Panc1 (cell line): ENCODE data around the gene RAB28. TPM values are rescaled to one million over a fixed set of nuclear protein-coding genes. Genes with fewer than 3 reads are reported as not detected.

Experiments used
- ATAC-seq: fragments of 200-7000 bp; cut with Tn5 transposase; 2 replicates; pipeline ENCODE4 v1.9.1; 2020; ENCODE audit warnings: mild to moderate bottlenecking, moderate library complexity
- BruUV-seq: library from RNA; stranded (reverse); fragments of 400-500 nt; replicated peaks from 2 replicates; lab custom pipeline; 2021; lab: Mats Ljungman, UMichigan
- CTCF ChIA-PET: fragments of 300-600 bp; sonication (Branson Sonifier 250); formaldehyde crosslinking; loops from one replicate; lab custom pipeline; 2022; ENCODE audit warnings: antibody characterized with exemption; lab: Charles Lee
- POLR2A ChIA-PET: fragments of 300-600 bp; sonication (Branson Sonifier 250); formaldehyde crosslinking; loops from one replicate; lab custom pipeline; 2022; ENCODE audit warnings: antibody characterized with exemption; lab: Charles Lee
- DNase-seq: peaks from one replicate; pipeline ENCODE4 v3.0.0-alpha.2; 2010; ENCODE audit warnings: low read depth, low spot score
- H3K27ac ChIP-seq: 2 replicates; pipeline ENCODE4 v1.5.1; 2011; ENCODE audit warnings: mild to moderate bottlenecking, low read length, inconsistent platforms
- H3K27me3 ChIP-seq: fragments of 200-500 bp; sonication (Bioruptor generic); 2 replicates; pipeline ENCODE4 v1.6.0; 2014; ENCODE audit warnings: low read length, inconsistent platforms; ENCODE audit not compliant: control insufficient read depth, insufficient read depth
- H3K36me3 ChIP-seq: fragments of 200-500 bp; sonication (Bioruptor generic); 2 replicates; pipeline ENCODE4 v1.5.1; 2014; ENCODE audit warnings: inconsistent platforms, mild to moderate bottlenecking, low read length, moderate library complexity; ENCODE audit not compliant: control insufficient read depth, insufficient read depth
- H3K4me1 ChIP-seq: 2 replicates; pipeline ENCODE4 v1.5.1; 2011; ENCODE audit warnings: inconsistent platforms, mild to moderate bottlenecking, low read length, moderate library complexity; ENCODE audit not compliant: control insufficient read depth, insufficient read depth
- H3K4me3 ChIP-seq, 2 experiments: 2 replicates each; pipeline ENCODE4 v1.5.1; 2011 to 2012; ENCODE audit warnings: low read depth in 2 of 2, low read length in 2 of 2, mild to moderate bottlenecking in 2 of 2, inconsistent platforms in 1 of 2, moderate library complexity in 1 of 2
- H3K9me3 ChIP-seq: fragments of 200-500 bp; sonication (Bioruptor generic); 2 replicates; pipeline ENCODE4 v1.5.1; 2014; ENCODE audit warnings: low read depth, mild to moderate bottlenecking, inconsistent platforms, low read length, moderate library complexity; ENCODE audit not compliant: control insufficient read depth, insufficient read depth
- CTCF ChIP-seq: fragments of 450-650 bp; IDR thresholded peaks from 2 replicates; pipeline ENCODE4 v1.5.1; 2017; ENCODE audit warnings: mild to moderate bottlenecking
- POLR2AphosphoS5 ChIP-seq: IDR thresholded peaks from 2 replicates; pipeline ENCODE4 v1.6.1; 2012; ENCODE audit warnings: mild to moderate bottlenecking, low read depth, low read length, moderate library complexity
- REST ChIP-seq, 2 experiments: IDR thresholded peaks; 2 replicates each; pipeline ENCODE4 v1.6.1; 2011 to 2012; ENCODE audit warnings: low read depth in 2 of 2, control low read depth in 1 of 2, low read length in 1 of 2, mild to moderate bottlenecking in 1 of 2, moderate library complexity in 1 of 2; ENCODE audit not compliant: insufficient read depth in 1 of 2
- SIN3A ChIP-seq: IDR thresholded peaks from 2 replicates; pipeline ENCODE4 v1.6.1; 2012; ENCODE audit warnings: low read depth, mild to moderate bottlenecking, low read length, moderate library complexity, borderline replicate concordance; ENCODE audit not compliant: insufficient read depth
- TCF7L2 ChIP-seq: IDR thresholded peaks from 2 replicates; pipeline ENCODE4 v1.6.1; 2011; ENCODE audit warnings: mild to moderate bottlenecking, low read depth, low read length, inconsistent platforms
- in situ Hi-C: cut with HindIII; loops from 2 replicates; pipeline ENCODE4 v1.10.0; 2016; ENCODE audit warnings: low sequenced_read_pairs, low pct_unique_long_range_greater_than_20kb
- intact Hi-C: fragments of 100-400 bp; cut with micrococcal nuclease; formaldehyde crosslinking; loops from one replicate; pipeline ENCODE4 v1.10.0; 2022; ENCODE audit not compliant: unreplicated experiment
- total RNA-seq: library from RNA; stranded (reverse); gene quantifications from one replicate; pipeline ENCODE4 v1.2.1, GENCODE V29; 2021; ENCODE audit not compliant: unreplicated experiment

The RAB28 gene
- total RNA-seq, 1 experiment from 2014 or later: 10.2 TPM

GRCh38 chr4:13464973-13465372, 19.2 kb downstream of the RAB28 start:
- BruUV-seq: no TSS peak

GRCh38 chr4:13464543-13464942, 19.6 kb downstream of the RAB28 start:
- Histone ChIP-seq H3K4me3 (no peak overlapping the region), H3K9me3 (no peaks in the 10 kb centered on the region), H3K27ac (no peak overlapping the region), H3K4me1 (no peaks in the 10 kb centered on the region), H3K36me3 (no peaks in the 10 kb centered on the region; the same call in 1 of the 2 replicates), H3K27me3 (no peaks in the 10 kb centered on the region)
- in situ Hi-C loops (no loop called here), intact Hi-C loops (no loop called here)
- DNase-seq: no peak
- ATAC-seq: no peak
- ChIA-PET CTCF (no interaction called here), POLR2A (no interaction called here)
- no TSS peak for BruUV-seq
- TF ChIP-seq SIN3A (no peak), POLR2AphosphoS5 (no peak), TCF7L2 (no peak), CTCF (no peak), REST (IDR thresholded peaks at IDR 0.05; ENCODE audit: insufficient read depth in 1 of 2, low read depth in 2 of 2, low read length in 1 of 2) (no peak)

More at GRCh38 chr4:13464973-13465372, 19.2 kb downstream of the RAB28 start:
- ChIA-PET CTCF (no interaction called here), POLR2A (no interaction called here)
- TF ChIP-seq REST (IDR thresholded peaks at IDR 0.05; ENCODE audit: insufficient read depth in 1 of 2, low read depth in 2 of 2, low read length in 1 of 2) (no peak), SIN3A (no peak), TCF7L2 (no peak), POLR2AphosphoS5 (no peak), CTCF (no peak)
- DNase-seq: no peak
- in situ Hi-C loops: no loop called here
- H3K27me3 ChIP-seq: no peaks in the 10 kb centered on the region
- no peak overlapping the region for H3K4me3 ChIP-seq
- ATAC-seq: no peak
- no peaks in the 10 kb centered on the region; the same call in 1 of the 2 replicates for H3K36me3 ChIP-seq
- H3K27ac ChIP-seq: no peak overlapping the region
- H3K4me1 ChIP-seq: no peaks in the 10 kb centered on the region
- no peaks in the 10 kb centered on the region for H3K9me3 ChIP-seq
- intact Hi-C loops: no loop called here
